ENCODE results near the gene XPC.

XPC gene

GRCh38 chr3:14146381-14147065 is 31.9 kb downstream of the XPC start:
- DNase-seq = no peak

GRCh38 chr3:14145670-14146380 is 32.6 kb downstream of the XPC start:
- DNase-seq = no peak

GRCh38 chr3:14145236-14145635 is 33.2 kb downstream of the XPC start:
- DNase-seq = no peak

- DNase-seq = peak; percentile 94
Measured at GRCh38 chr3:14144423-14145075, 33.9 kb downstream of the XPC start.

GRCh38 chr3:14143271-14144225 is 34.9 kb downstream of the XPC start:
- DNase-seq = no peak

- DNase-seq = peak; percentile 85
Measured at GRCh38 chr3:14142567-14143270, 35.7 kb downstream of the XPC start.

- DNase-seq = no peak
Measured at GRCh38 chr3:14141602-14142341, 36.6 kb downstream of the XPC start.

GRCh38 chr3:14141144-14141543 is 37.3 kb downstream of the XPC start:
- DNase-seq = no peak

- DNase-seq = no peak
Measured at GRCh38 chr3:14140668-14141067, 37.7 kb downstream of the XPC start.

- no peak for DNase-seq
Measured at GRCh38 chr3:14139771-14140170, 38.6 kb downstream of the XPC start.

GRCh38 chr3:14138878-14139655 is 39.3 kb downstream of the XPC start:
- DNase-seq = no peak

- no peak for DNase-seq
Measured at GRCh38 chr3:14138109-14138877, 40.1 kb downstream of the XPC start.

- DNase-seq = no peak
Measured at GRCh38 chr3:14137445-14137844, 41.0 kb downstream of the XPC start.

GRCh38 chr3:14137004-14137403 is 41.4 kb downstream of the XPC start:
- no peak for DNase-seq

- no peak for DNase-seq
Measured at GRCh38 chr3:14135581-14135980, 42.8 kb downstream of the XPC start.

- no peak for DNase-seq
Measured at GRCh38 chr3:14134291-14134690, 44.1 kb downstream of the XPC start.

GRCh38 chr3:14133876-14134275 is 44.5 kb downstream of the XPC start:
- DNase-seq = no peak

GRCh38 chr3:14133188-14133800 is 45.1 kb downstream of the XPC start:
- no peak for DNase-seq

GRCh38 chr3:14132689-14133088 is 45.7 kb downstream of the XPC start:
- DNase-seq = no peak

Data from CD4-positive, alpha-beta T cell treated with Interleukin-12 subunit alpha and Interleukin-12 subunit beta, for 1 hour (primary cell).